Stimulated activated CD4-positive, alpha-beta T cell treated with anti-CD3 and anti-CD28 coated beads, Interleukin-4, amount 100 ng/mL, for 4 hours (primary cell): Measurements from ENCODE around the gene CAMKV.
"Not testable (repeated sequence)": the region's sequence is repeated elsewhere in the genome, so short reads cannot be mapped to it uniquely, and the experiment has no call there.

Source experiments
- DNase-seq, 2 experiments: peaks; one replicate each; pipeline ENCODE4 v3.0.0-alpha.2; 2020

Gene CAMKV

GRCh38 chr3:49869525-49870126 lies at the start of gene CAMKV:
TSS of gene CAMKV (minus strand) at chr3:49869906. CDS start at chr3:49862388, 7,518 bp downstream.
- peak in 1 of 2 experiments; percentile 19 for DNase-seq

- DNase-seq, result not testable (repeated sequence)
Observed at GRCh38 chr3:49917806-49918590, 48.3 kb upstream of the CAMKV start.

- no peak for DNase-seq
Observed at GRCh38 chr3:49916686-49917085, 47.0 kb upstream of the CAMKV start.

GRCh38 chr3:49914906-49915305 lies 45.2 kb upstream of the CAMKV start:
- DNase-seq, result no peak

GRCh38 chr3:49912881-49913281 lies 43.2 kb upstream of the CAMKV start:
- no peak for DNase-seq

GRCh38 chr3:49911611-49912010 lies 41.9 kb upstream of the CAMKV start:
- no peak for DNase-seq

GRCh38 chr3:49911124-49911420 lies 41.4 kb upstream of the CAMKV start:
- no peak for DNase-seq

GRCh38 chr3:49910409-49911123 lies 40.9 kb upstream of the CAMKV start:
- no peak for DNase-seq

- no peak for DNase-seq
Observed at GRCh38 chr3:49908373-49909199, 38.9 kb upstream of the CAMKV start.

- DNase-seq, result peak; percentile 43 to 49
Observed at GRCh38 chr3:49906073-49906743, 36.5 kb upstream of the CAMKV start.

GRCh38 chr3:49904448-49904847 lies 34.7 kb upstream of the CAMKV start:
- not testable (repeated sequence) for DNase-seq

- DNase-seq, result peak; percentile 69 to 83
Observed at GRCh38 chr3:49903451-49904424, 34.0 kb upstream of the CAMKV start, which contains the start of gene MST1R. TSS of gene MST1R (minus strand) at chr3:49903873. CDS start at chr3:49903609, 264 bp downstream.

- no peak for DNase-seq
Observed at GRCh38 chr3:49902511-49903345, 33.0 kb upstream of the CAMKV start.

- DNase-seq, result no peak
Observed at GRCh38 chr3:49901366-49902339, 31.9 kb upstream of the CAMKV start.

- DNase-seq, result no peak
Observed at GRCh38 chr3:49900491-49901153, 30.9 kb upstream of the CAMKV start.

- no peak for DNase-seq
Observed at GRCh38 chr3:49899815-49900214, 30.1 kb upstream of the CAMKV start.

- DNase-seq, result no peak
Observed at GRCh38 chr3:49898991-49899390, 29.3 kb upstream of the CAMKV start.

- no peak for DNase-seq
Observed at GRCh38 chr3:49896345-49896744, 26.6 kb upstream of the CAMKV start.
